HCT116 (cell line): Measurements from ENCODE around the gene HIPK2. TPM values are rescaled to one million over a fixed set of nuclear protein-coding genes. Genes with fewer than 3 reads are reported as not detected.

Source experiments
- ATAC-seq: fragments of 200-7000 bp; cut with Tn5 transposase; 2 replicates; pipeline ENCODE4 v1.9.1; 2020; ENCODE audit warnings: mild to moderate bottlenecking, moderate library complexity
- BruUV-seq: library from RNA; stranded (reverse); fragments of 400-500 nt; replicated peaks from 2 replicates; lab custom pipeline; 2021; lab: Mats Ljungman, UMichigan
- CTCF ChIA-PET: fragments of 300-600 bp; sonication (Branson Sonifier 250); formaldehyde crosslinking; loops from one replicate; lab custom pipeline; 2021; ENCODE audit warnings: antibody characterized with exemption; lab: Charles Lee
- POLR2A ChIA-PET: fragments of 300-600, 350-600 bp; sonication (Branson Sonifier 250); formaldehyde crosslinking; loops from one replicate; lab custom pipeline; 2021; ENCODE audit warnings: antibody characterized with exemption; lab: Charles Lee
- RAD21 ChIA-PET, 2 experiments: fragments of 300-600 bp; sonication (Branson Sonifier 250); formaldehyde crosslinking; loops; one replicate each; lab custom pipeline; 2023; ENCODE audit warnings: low total read pairs in 2 of 2; ENCODE audit not compliant: uncharacterized antibody in 2 of 2, unreplicated experiment in 2 of 2, low non-redundant PET in 1 of 2; lab: Charles Lee
- DNase-seq: peaks from one replicate; pipeline ENCODE4 v3.0.0-alpha.2; 2010; ENCODE audit warnings: low read depth, low spot score
- H2AFZ ChIP-seq: fragments of 200-600 bp; shearing (Covaris generic), sonication (generic); 2 replicates; pipeline ENCODE4 v1.6.1; 2017; ENCODE audit warnings: low read depth, mixed run types, mixed read lengths, antibody characterized with exemption, low read length; ENCODE audit not compliant: poor library complexity, severe bottlenecking
- H3K27ac ChIP-seq: 2 replicates; pipeline ENCODE4 v1.5.1; 2012; ENCODE audit warnings: low read depth, low read length
- H3K27me3 ChIP-seq: fragments of 200-600 bp; sonication (generic); 2 replicates; pipeline ENCODE4 v1.6.1; 2016; ENCODE audit warnings: mixed run types, low read length, mixed read lengths; ENCODE audit not compliant: insufficient read depth
- H3K36me3 ChIP-seq, 2 experiments: fragments of 200-500 bp in 1 of 2; fragments of 200-600 bp in 1 of 2; sonication (Bioruptor generic) in 1 of 2; sonication (generic) in 1 of 2; 2 replicates each; pipeline versions ENCODE4 v1.5.1 to v1.6.1; 2014 to 2016; ENCODE audit warnings: low read length in 2 of 2, inconsistent platforms in 1 of 2, mixed read lengths in 1 of 2, mixed run types in 1 of 2; ENCODE audit not compliant: insufficient read depth in 2 of 2, control insufficient read depth in 1 of 2
- H3K4me1 ChIP-seq, 2 experiments: fragments of 200-600 bp in 1 of 2; sonication (generic) in 1 of 2; 2 replicates each; pipeline versions ENCODE4 v1.5.1 to v1.6.1; 2012 to 2017; ENCODE audit warnings: low read length in 2 of 2, inconsistent platforms in 1 of 2, mild to moderate bottlenecking in 1 of 2, mixed read lengths in 1 of 2, mixed run types in 1 of 2, moderate library complexity in 1 of 2; ENCODE audit not compliant: insufficient read depth in 2 of 2, control insufficient read depth in 1 of 2
- H3K4me2 ChIP-seq: fragments of 200-600 bp; sonication (generic); 2 replicates; pipeline ENCODE4 v1.6.1; 2017; ENCODE audit warnings: mixed run types, low read length, mixed read lengths
- H3K4me3 ChIP-seq, 2 experiments: fragments of 200-600 bp in 1 of 2; sonication (generic) in 1 of 2; replicated peaks in 1 of 2; 2 replicates each; pipeline ENCODE4 v1.5.1; 2011 to 2016; ENCODE audit warnings: low read length in 2 of 2, control low read depth in 1 of 2, low read depth in 1 of 2, mild to moderate bottlenecking in 1 of 2, mixed read lengths in 1 of 2, mixed run types in 1 of 2
- H3K79me2 ChIP-seq: fragments of 200-600 bp; sonication (generic); 2 replicates; pipeline ENCODE4 v1.6.1; 2017; ENCODE audit warnings: mild to moderate bottlenecking, mixed run types, low read length, moderate library complexity, mixed read lengths; ENCODE audit not compliant: insufficient read depth
- H3K9ac ChIP-seq: fragments of 200-600 bp; sonication (generic); 2 replicates; pipeline ENCODE4 v1.6.1; 2016; ENCODE audit warnings: low read length, mixed read lengths
- H3K9me2 ChIP-seq: fragments of 200-600 bp; sonication (generic), shearing (Covaris generic); 2 replicates; pipeline ENCODE4 v1.6.1; 2017; ENCODE audit warnings: mixed run types, mild to moderate bottlenecking, moderate library complexity; ENCODE audit not compliant: insufficient read depth
- H3K9me3 ChIP-seq, 2 experiments: fragments of 200-500 bp in 1 of 2; fragments of 200-600 bp in 1 of 2; sonication (Bioruptor generic) in 1 of 2; sonication (generic) in 1 of 2; 2 replicates each; pipeline ENCODE4 v1.6.1; 2014 to 2017; ENCODE audit warnings: low read length in 2 of 2, mixed read lengths in 2 of 2, inconsistent platforms in 1 of 2, low read depth in 1 of 2, mild to moderate bottlenecking in 1 of 2, mixed run types in 1 of 2, moderate library complexity in 1 of 2; ENCODE audit not compliant: control insufficient read depth in 1 of 2, insufficient read depth in 1 of 2
- H4K20me1 ChIP-seq: fragments of 200-600 bp; sonication (generic), shearing (Covaris generic); 2 replicates; pipeline ENCODE4 v1.6.1; 2017; ENCODE audit warnings: mixed run types, mild to moderate bottlenecking, moderate library complexity; ENCODE audit not compliant: insufficient read depth
- CBX3 ChIP-seq: IDR thresholded peaks from 2 replicates; pipeline ENCODE4 v1.6.1; 2012; ENCODE audit warnings: low read depth
- EZH2 ChIP-seq: fragments of 200-600 bp; sonication (generic); IDR thresholded peaks from 2 replicates; pipeline ENCODE4 v1.6.1; 2017; ENCODE audit warnings: antibody characterized with exemption, mixed run types
- SIN3A ChIP-seq: IDR thresholded peaks from 2 replicates; pipeline ENCODE4 v1.6.1; 2012; ENCODE audit warnings: low read depth
- SRF ChIP-seq: IDR thresholded peaks from 2 replicates; pipeline ENCODE4 v1.6.1; 2012; ENCODE audit warnings: low read depth
- ZNF274 ChIP-seq: fragments of 200-500 bp; sonication (Bioruptor generic); IDR thresholded peaks from 2 replicates; pipeline ENCODE4 v1.6.1; 2014; ENCODE audit warnings: mild to moderate bottlenecking, low read depth, low read length, inconsistent platforms
- intact Hi-C: fragments of 100-400 bp; cut with micrococcal nuclease; formaldehyde crosslinking; loops from 2 replicates; pipeline ENCODE4 v1.10.0; 2022
- total RNA-seq: library from RNA; stranded (reverse); gene quantifications from one replicate; pipeline ENCODE4 v1.2.1, GENCODE V29; 2021; ENCODE audit not compliant: unreplicated experiment
- TF ChIP-seq, protein P1 (sequence below): IDR thresholded peaks from 2 replicates; pipeline ENCODE4 v1.6.1; 2012; ENCODE audit warnings: low read depth
- TF ChIP-seq, protein P2 (sequence below), 3 experiments: fragments of 200-600 bp in 1 of 3; sonication (generic) in 1 of 3; IDR thresholded peaks in 2 of 3; conservative IDR thresholded peaks in 1 of 3; 2 replicates each; pipeline ENCODE4 v1.5.1; 2012 to 2017; ENCODE audit warnings: low read depth in 2 of 3, low read length in 2 of 3, antibody characterized with exemption in 1 of 3, borderline replicate concordance in 1 of 3, control low read depth in 1 of 3, mild to moderate bottlenecking in 1 of 3, mixed read lengths in 1 of 3, mixed run types in 1 of 3, moderate library complexity in 1 of 3; ENCODE audit not compliant: insufficient read depth in 1 of 3
- TF ChIP-seq, protein P3 (sequence below): IDR thresholded peaks from 2 replicates; pipeline ENCODE4 v1.6.1; 2011; ENCODE audit warnings: mild to moderate bottlenecking, low read length, moderate library complexity; ENCODE audit not compliant: insufficient replicate concordance; ENCODE audit errors: extremely low read depth

The HIPK2 gene
- total RNA-seq, 1 experiment from 2014 or later = 49.5 TPM

DNA sequence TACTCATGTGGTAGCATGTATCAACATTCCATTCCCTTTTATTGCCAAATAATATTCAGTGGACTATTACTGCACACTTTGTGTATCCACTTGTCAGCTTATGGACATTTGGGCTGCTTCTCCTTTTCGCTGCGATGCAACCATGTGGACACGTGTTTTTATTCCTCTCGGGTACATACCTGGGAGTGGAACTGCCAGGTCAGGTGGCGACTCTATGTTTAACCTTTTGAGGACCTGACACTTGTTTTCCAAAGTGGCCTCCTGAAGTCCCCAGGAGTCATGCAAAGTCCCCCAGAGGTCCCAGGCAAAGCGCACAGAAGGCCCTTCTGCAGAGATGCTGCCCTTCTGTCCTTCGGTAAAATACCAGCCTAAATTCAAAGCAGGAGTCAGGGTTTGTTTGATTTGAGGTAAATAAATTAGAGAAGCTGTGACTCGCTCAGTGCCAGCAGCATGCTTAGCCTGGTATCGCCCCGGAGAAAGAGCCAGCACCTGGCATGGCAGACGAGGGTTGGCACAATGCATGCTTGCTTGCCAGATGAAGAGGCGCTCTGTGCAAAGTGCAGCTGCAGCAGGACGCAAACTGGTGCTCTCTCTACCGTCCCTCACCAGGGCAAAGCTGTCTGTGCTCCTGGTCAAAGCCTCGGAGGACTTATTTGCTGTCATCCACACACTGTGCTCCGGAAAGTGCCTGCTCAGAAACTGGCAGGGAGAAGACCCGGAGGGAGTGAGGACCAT, 37.8 kb downstream of the HIPK2 start:
- Histone ChIP-seq H3K4me2 (no peak overlapping the region), H3K9ac (no peak overlapping the region), H3K79me2 (peaks cover 58% of the 10 kb centered on the region), H4K20me1 (no peaks in the 10 kb centered on the region), H3K4me1 (no peaks in the 10 kb centered on the region), H3K27me3 (no peaks in the 10 kb centered on the region), H3K36me3 (no peaks in the 10 kb centered on the region), H3K27ac (no peak overlapping the region), H3K4me3 (no peak overlapping the region), H3K9me3 (no peaks in the 10 kb centered on the region), H3K9me2 (no peaks in the 10 kb centered on the region), H2AFZ (no peak overlapping the region)
- DNase-seq (no peak), ATAC-seq (no peak; the same call in 1 of the 2 replicates)
- no TSS peak for BruUV-seq
- ChIA-PET POLR2A (no interaction called here), RAD21 (no interaction called here), CTCF (no interaction called here)
- intact Hi-C loops = no loop called here
- TF ChIP-seq ZNF274 (no peak), CBX3 (no peak), SIN3A (no peak), EZH2 (no peak), SRF (no peak)
- TF ChIP-seq, protein P1, sequence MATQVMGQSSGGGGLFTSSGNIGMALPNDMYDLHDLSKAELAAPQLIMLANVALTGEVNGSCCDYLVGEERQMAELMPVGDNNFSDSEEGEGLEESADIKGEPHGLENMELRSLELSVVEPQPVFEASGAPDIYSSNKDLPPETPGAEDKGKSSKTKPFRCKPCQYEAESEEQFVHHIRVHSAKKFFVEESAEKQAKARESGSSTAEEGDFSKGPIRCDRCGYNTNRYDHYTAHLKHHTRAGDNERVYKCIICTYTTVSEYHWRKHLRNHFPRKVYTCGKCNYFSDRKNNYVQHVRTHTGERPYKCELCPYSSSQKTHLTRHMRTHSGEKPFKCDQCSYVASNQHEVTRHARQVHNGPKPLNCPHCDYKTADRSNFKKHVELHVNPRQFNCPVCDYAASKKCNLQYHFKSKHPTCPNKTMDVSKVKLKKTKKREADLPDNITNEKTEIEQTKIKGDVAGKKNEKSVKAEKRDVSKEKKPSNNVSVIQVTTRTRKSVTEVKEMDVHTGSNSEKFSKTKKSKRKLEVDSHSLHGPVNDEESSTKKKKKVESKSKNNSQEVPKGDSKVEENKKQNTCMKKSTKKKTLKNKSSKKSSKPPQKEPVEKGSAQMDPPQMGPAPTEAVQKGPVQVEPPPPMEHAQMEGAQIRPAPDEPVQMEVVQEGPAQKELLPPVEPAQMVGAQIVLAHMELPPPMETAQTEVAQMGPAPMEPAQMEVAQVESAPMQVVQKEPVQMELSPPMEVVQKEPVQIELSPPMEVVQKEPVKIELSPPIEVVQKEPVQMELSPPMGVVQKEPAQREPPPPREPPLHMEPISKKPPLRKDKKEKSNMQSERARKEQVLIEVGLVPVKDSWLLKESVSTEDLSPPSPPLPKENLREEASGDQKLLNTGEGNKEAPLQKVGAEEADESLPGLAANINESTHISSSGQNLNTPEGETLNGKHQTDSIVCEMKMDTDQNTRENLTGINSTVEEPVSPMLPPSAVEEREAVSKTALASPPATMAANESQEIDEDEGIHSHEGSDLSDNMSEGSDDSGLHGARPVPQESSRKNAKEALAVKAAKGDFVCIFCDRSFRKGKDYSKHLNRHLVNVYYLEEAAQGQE = no peak
- TF ChIP-seq, protein P2, sequence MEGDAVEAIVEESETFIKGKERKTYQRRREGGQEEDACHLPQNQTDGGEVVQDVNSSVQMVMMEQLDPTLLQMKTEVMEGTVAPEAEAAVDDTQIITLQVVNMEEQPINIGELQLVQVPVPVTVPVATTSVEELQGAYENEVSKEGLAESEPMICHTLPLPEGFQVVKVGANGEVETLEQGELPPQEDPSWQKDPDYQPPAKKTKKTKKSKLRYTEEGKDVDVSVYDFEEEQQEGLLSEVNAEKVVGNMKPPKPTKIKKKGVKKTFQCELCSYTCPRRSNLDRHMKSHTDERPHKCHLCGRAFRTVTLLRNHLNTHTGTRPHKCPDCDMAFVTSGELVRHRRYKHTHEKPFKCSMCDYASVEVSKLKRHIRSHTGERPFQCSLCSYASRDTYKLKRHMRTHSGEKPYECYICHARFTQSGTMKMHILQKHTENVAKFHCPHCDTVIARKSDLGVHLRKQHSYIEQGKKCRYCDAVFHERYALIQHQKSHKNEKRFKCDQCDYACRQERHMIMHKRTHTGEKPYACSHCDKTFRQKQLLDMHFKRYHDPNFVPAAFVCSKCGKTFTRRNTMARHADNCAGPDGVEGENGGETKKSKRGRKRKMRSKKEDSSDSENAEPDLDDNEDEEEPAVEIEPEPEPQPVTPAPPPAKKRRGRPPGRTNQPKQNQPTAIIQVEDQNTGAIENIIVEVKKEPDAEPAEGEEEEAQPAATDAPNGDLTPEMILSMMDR (IDR thresholded peaks at IDR 0.05 in 2 of 3, conservative IDR thresholded peaks at IDR 0.05 in 1 of 3; ENCODE audit: borderline replicate concordance in 1 of 3, insufficient read depth in 1 of 3, low read depth in 2 of 3, low read length in 2 of 3) = no peak
- TF ChIP-seq, protein P3, sequence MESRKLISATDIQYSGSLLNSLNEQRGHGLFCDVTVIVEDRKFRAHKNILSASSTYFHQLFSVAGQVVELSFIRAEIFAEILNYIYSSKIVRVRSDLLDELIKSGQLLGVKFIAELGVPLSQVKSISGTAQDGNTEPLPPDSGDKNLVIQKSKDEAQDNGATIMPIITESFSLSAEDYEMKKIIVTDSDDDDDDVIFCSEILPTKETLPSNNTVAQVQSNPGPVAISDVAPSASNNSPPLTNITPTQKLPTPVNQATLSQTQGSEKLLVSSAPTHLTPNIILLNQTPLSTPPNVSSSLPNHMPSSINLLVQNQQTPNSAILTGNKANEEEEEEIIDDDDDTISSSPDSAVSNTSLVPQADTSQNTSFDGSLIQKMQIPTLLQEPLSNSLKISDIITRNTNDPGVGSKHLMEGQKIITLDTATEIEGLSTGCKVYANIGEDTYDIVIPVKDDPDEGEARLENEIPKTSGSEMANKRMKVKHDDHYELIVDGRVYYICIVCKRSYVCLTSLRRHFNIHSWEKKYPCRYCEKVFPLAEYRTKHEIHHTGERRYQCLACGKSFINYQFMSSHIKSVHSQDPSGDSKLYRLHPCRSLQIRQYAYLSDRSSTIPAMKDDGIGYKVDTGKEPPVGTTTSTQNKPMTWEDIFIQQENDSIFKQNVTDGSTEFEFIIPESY = no peak
